A549 (cell line): ENCODE measurements around the gene CCDC43. TPM values are rescaled to one million over a fixed set of nuclear protein-coding genes. Genes with fewer than 3 reads are reported as not detected.

ENCODE experiments used
- ATAC-seq, 2 experiments: fragments of 200-7000 bp in 1 of 2; fragments of >200 bp in 1 of 2; cut with Nextera tagmentation in 1 of 2; cut with Tn5 transposase in 1 of 2; 3 replicates each; pipeline versions ENCODE4 v1.8.0 to v1.9.1; 2018 to 2020; ENCODE audit warnings: mild to moderate bottlenecking in 1 of 2, moderate library complexity in 1 of 2
- CTCF ChIA-PET: fragments of 300-600 bp; sonication (Branson Sonifier 250); formaldehyde crosslinking; extraction: SDS; loops from one replicate; lab custom pipeline; 2021; ENCODE audit warnings: antibody characterized with exemption, inconsistent platforms; lab: Yijun Ruan, JAX
- POLR2A ChIA-PET: fragments of 350-600 bp; formaldehyde crosslinking; extraction: SDS; loops from one replicate; lab custom pipeline; 2021; ENCODE audit warnings: antibody characterized with exemption, inconsistent platforms; lab: Yijun Ruan, JAX
- DNase-seq, 2 experiments: peaks; one replicate each; pipeline versions ENCODE4 v3.0.0 to v3.0.0-alpha.2; 2011 to 2016; ENCODE audit warnings: low read depth in 1 of 2, low spot score in 1 of 2
- FAIRE-seq: peaks from 2 replicates; lab custom pipeline; 2011; peaks lifted over from hg19 to GRCh38; lab: Jason Lieb, UNC
- H3K27ac ChIP-seq, 2 experiments: fragments of >200 bp; sonication (Bioruptor Twin); formaldehyde crosslinking; 3 replicates each; pipeline ENCODE4 v1.5.1; 2016 to 2017
- H3K4me1 ChIP-seq: fragments of >200 bp; sonication (Bioruptor Twin); formaldehyde crosslinking; 3 replicates; pipeline ENCODE4 v1.6.1; 2016
- H3K4me2 ChIP-seq: fragments of >200 bp; sonication (Bioruptor Twin); formaldehyde crosslinking; 3 replicates; pipeline ENCODE4 v1.6.1; 2016
- H3K4me3 ChIP-seq: fragments of >200 bp; sonication (Bioruptor Twin); formaldehyde crosslinking; 3 replicates; pipeline ENCODE4 v1.5.1; 2016
- H3K9me3 ChIP-seq: fragments of >200 bp; sonication (Bioruptor Twin); formaldehyde crosslinking; 3 replicates; pipeline ENCODE4 v1.6.1; 2016
- CBX2 ChIP-seq: fragments of 200-600 bp; sonication (generic); IDR thresholded peaks from 2 replicates; pipeline ENCODE4 v1.6.1; 2016; ENCODE audit warnings: low read depth, mild to moderate bottlenecking, borderline replicate concordance
- GATA3 ChIP-seq: IDR thresholded peaks from 2 replicates; pipeline ENCODE4 v1.6.1; 2012; ENCODE audit warnings: borderline replicate concordance
- HEYL ChIP-seq: fragments of 250-450 bp; sonication (Bioruptor Pico); IDR thresholded peaks from 2 replicates; pipeline ENCODE4 v1.8.0; 2021; ENCODE audit warnings: mild to moderate bottlenecking, moderate library complexity
- KDM5A ChIP-seq: fragments of 200-600 bp; sonication (generic); IDR thresholded peaks from 2 replicates; pipeline ENCODE4 v1.6.1; 2016; ENCODE audit warnings: antibody characterized with exemption, mild to moderate bottlenecking
- MAFK ChIP-seq: fragments of 450-650 bp; IDR thresholded peaks from 2 replicates; pipeline ENCODE4 v1.6.1; 2014; ENCODE audit not compliant: partially characterized antibody
- PHF8 ChIP-seq: fragments of 200-600 bp; sonication (generic); IDR thresholded peaks from 2 replicates; pipeline ENCODE4 v1.6.1; 2016; ENCODE audit warnings: low read depth, mild to moderate bottlenecking, antibody characterized with exemption, moderate library complexity, borderline replicate concordance
- SREBF2 ChIP-seq: fragments of 450-650 bp; IDR thresholded peaks from 2 replicates; pipeline ENCODE4 v1.6.1; 2014; ENCODE audit warnings: mild to moderate bottlenecking, moderate library complexity
- TFCP2L1 ChIP-seq: fragments of 250-450 bp; sonication (Bioruptor Pico); IDR thresholded peaks from 2 replicates; pipeline ENCODE4 v1.5.0; 2021; ENCODE audit warnings: mild to moderate bottlenecking
- WGBS: methylation state at CpG from one replicate; pipeline ENCODE4 v1.1.6; 2017; ENCODE audit errors: missing lambda C conversion rate; 5-methylcytosine and 5-hydroxymethylcytosine counted together
- polyA plus RNA-seq, 4 experiments: library from polyadenylated mRNA; depleted of rRNA in 3 of 4; stranded (reverse); fragments of >200 nt; fragmentation: RNase III in 1 of 4; extraction: RNeasy Plus Mini Kit Qiagen cat#74134 plus additional on column Dnase treatment in 1 of 4; gene quantifications; 2 replicates in 3 of 4; 3 replicates in 1 of 4; pipeline ENCODE4 v1.2.3, GENCODE V29; 2011 to 2017
- small RNA-seq, 6 experiments: library from RNA; depleted of rRNA; stranded (forward); fragments of <200 nt; gene quantifications; one replicate each; pipeline ENCODE3, GENCODE V24; 2012
- TF ChIP-seq, protein P1 (sequence below): fragments of 150-350 bp; IDR thresholded peaks from 2 replicates; pipeline ENCODE4 v1.6.1; 2014; ENCODE audit warnings: low read depth, mild to moderate bottlenecking, low read length

The CCDC43 gene
- polyA plus RNA-seq, 2 of the 4 experiments (the other 2 are of a cell fraction) = 34.3 to 37.3 TPM

DNA sequence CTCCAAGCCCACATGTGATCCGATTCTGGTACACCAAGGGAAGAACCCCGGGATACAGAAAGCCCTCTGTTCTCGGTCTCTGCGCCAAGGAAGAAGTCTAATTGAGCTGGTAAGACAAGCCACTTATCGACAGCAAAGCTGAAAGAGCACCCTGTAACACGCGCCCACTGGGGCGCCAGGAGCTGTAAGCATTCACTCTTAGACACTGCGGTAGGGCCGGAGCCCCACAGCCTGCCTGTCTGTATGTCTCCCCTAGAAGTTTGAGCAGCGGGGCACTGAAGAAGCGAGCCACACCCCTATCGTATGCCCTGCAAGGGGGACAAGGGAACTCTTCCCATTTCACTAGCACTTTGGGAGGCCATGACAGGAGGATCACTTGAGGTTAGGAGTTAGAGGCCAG, 60.3 kb downstream of the CCDC43 start (continued):
- TF ChIP-seq GATA3 = no peak
- TF ChIP-seq CBX2 = no peak
- TF ChIP-seq SREBF2 = no peak

DNA sequence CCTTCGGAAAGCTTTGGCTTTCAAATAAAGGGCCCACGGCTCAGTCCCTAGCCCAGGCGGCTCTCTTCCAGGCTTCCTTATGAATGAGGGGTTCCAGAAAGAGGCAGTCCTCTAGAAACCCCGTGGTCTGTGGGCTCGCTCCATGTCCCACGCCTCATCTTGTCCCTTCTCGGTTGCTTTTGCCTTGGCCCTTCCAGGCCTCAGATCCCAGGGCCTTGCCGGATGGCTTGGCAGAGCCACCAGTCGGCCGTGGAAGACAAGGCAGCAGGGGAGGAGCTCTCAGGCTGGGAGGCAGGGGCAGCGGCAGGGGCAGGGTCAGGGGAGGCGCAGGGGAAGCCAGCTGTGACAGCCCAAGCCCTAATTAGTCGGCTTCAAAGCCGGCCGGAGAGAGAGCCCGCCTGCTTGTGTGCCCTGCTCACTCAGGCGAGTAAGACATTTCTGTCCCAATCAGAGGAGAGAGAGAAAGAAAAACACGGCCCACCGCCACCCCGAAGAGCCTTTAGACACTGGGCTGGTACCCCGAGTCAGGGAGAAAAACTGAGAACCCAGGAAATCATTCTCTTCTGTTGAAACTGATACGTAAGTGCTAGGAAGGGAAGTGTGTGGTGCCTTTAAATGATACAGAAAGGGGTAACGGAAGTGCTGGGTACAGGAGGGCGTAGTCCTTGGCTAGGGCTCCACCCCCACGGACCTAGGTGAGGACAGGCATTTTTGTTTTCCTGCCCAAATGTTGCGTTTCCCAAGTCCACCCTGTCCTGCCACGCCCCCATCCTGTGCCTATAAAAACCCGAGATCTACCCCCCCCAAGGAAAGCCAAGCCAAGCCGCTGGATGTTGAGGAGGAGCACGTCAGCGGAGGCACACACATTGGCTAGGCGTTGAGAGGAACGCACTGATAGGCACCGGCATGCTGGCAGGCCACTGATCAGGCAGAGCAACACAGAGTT, 61.1 kb downstream of the CCDC43 start:
- DNase-seq (no peak), FAIRE-seq (no peak), ATAC-seq (no peak)
- POLR2A ChIA-PET = no interaction called here
- Histone ChIP-seq H3K27ac (peak overlapping the region in 1 of 2 experiments; percentile 52; a peak in 3 of 6 replicates), H3K9me3 (no peaks in the 10 kb centered on the region), H3K4me3 (no peak overlapping the region), H3K4me1 (no peaks in the 10 kb centered on the region), H3K4me2 (no peak overlapping the region)
- CTCF ChIA-PET = interaction anchor here (0.9 to 15.2 kb wide), 8 partner anchors 9 to 105 kb away, joined by 3 to 324 read pairs (median 4); partner anchors contain the start of gene MEIOC
- WGBS = 88% methylated on average over 34 of the region's 34 CpGs
- TF ChIP-seq HEYL (no peak), KDM5A (no peak), TFCP2L1 (CRISPR knock-in tag) (no peak), GATA3 (no peak), PHF8 (no peak)
- TF ChIP-seq, protein P1, sequence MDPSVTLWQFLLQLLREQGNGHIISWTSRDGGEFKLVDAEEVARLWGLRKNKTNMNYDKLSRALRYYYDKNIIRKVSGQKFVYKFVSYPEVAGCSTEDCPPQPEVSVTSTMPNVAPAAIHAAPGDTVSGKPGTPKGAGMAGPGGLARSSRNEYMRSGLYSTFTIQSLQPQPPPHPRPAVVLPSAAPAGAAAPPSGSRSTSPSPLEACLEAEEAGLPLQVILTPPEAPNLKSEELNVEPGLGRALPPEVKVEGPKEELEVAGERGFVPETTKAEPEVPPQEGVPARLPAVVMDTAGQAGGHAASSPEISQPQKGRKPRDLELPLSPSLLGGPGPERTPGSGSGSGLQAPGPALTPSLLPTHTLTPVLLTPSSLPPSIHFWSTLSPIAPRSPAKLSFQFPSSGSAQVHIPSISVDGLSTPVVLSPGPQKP = no peak

DNA sequence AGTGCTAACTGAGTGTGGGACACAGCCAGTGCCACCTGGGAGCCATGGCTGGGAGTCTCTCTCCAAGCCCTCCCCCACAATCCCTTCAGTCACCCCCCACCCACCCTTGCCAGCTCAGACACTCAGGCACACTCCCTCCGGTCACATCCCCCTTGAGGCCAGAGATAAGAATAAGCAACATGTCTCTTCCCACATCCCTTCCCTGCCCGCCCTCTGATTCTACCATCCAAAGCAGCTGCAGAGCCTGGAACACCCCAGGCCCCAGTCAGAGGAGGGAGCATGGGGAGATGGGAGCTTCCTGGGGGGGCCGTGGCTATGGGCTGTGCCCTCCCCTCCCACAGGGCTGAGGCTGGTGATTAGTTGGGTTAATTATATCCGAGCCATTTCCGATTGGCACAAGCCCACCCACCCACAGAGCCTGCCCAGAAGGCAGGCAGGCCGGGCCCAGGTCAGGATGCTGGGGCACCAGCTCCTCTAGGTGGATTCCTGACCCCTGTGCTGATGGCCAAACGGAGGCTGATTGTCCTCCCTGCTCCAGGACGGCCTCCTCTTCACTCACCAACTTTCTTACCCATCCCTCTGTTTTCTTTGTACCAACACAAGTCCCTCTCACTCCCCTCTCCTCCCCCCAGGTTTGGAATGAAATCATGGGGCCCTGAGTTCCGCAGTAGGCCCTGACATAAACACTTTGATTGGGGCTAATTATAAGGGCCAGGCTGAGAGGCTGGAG, 61.9 kb downstream of the CCDC43 start:
- FAIRE-seq (no peak), DNase-seq (no peak), ATAC-seq (peak; percentile 40 to 49; a peak in 4 of 6 replicates)
- WGBS = 82% methylated on average over 8 of the region's 9 CpGs
- peak overlapping the region in 1 of 2 experiments; percentile 52; a peak in 3 of 6 replicates for H3K27ac ChIP-seq
- H3K9me3 ChIP-seq = no peaks in the 10 kb centered on the region
- no peak overlapping the region for H3K4me2 ChIP-seq
- H3K4me3 ChIP-seq = no peak overlapping the region
- no peaks in the 10 kb centered on the region for H3K4me1 ChIP-seq
- ChIA-PET CTCF (interaction anchor here (0.7 to 15.2 kb wide), 9 partner anchors 10 to 105 kb away, joined by 3 to 324 read pairs (median 4); partner anchors contain the start of gene MEIOC), POLR2A (no interaction called here)
- no peak for TF ChIP-seq HEYL
- no peak for TF ChIP-seq MAFK
- TF ChIP-seq GATA3 = no peak
- TF ChIP-seq CBX2 = no peak

Small RNA genes within 50 kb of the gene (small RNA-seq; reads per million reads assigned to genes)
- gene RN7SL819P (0 reads per million in 6 experiments), gene SMCO4P1 (0 to 0.26 (median 0) reads per million in 6 experiments)

Other genes starting within 250 kb of the CCDC43 start
- 24.9 and 27.3 TPM in 2 replicates for gene GPATCH8, start 186.4 kb downstream of the CCDC43 start, polyA plus RNA-seq (2011; rRNA removed)
- gene GPATCH8, start 186.4 kb downstream of the CCDC43 start, polyA plus RNA-seq (2017; fragmentation: RNase III; extraction: RNeasy Plus Mini Kit Qiagen cat#74134 plus additional on column Dnase treatment) = 20.6 to 21.7 TPM (median 21.7 TPM) in 3 replicates
- gene FZD2, start 132.3 kb downstream of the CCDC43 start, polyA plus RNA-seq (2011; rRNA removed) = 25.8 and 26.9 TPM in 2 replicates
- 42.0 to 62.4 TPM (median 54.9 TPM) in 3 replicates for gene FZD2, start 132.3 kb downstream of the CCDC43 start, polyA plus RNA-seq (2017; fragmentation: RNase III; extraction: RNeasy Plus Mini Kit Qiagen cat#74134 plus additional on column Dnase treatment)
- 18.0 and 18.2 TPM in 2 replicates for gene MEIOC, start 33.3 kb downstream of the CCDC43 start, polyA plus RNA-seq (2011; rRNA removed)
- 5.9 to 7.2 TPM (median 6.9 TPM) in 3 replicates for gene MEIOC, start 33.3 kb downstream of the CCDC43 start, polyA plus RNA-seq (2017; fragmentation: RNase III; extraction: RNeasy Plus Mini Kit Qiagen cat#74134 plus additional on column Dnase treatment)
- gene DBF4B, start 18.9 kb upstream of the CCDC43 start, polyA plus RNA-seq (2011; rRNA removed) = 16.5 and 16.9 TPM in 2 replicates
- gene DBF4B, start 18.9 kb upstream of the CCDC43 start, polyA plus RNA-seq (2017; fragmentation: RNase III; extraction: RNeasy Plus Mini Kit Qiagen cat#74134 plus additional on column Dnase treatment) = 27.5 to 32.3 TPM (median 30.1 TPM) in 3 replicates
- gene ADAM11, start 69.2 kb upstream of the CCDC43 start, polyA plus RNA-seq (2011; rRNA removed) = 0.75 and 0.79 TPM in 2 replicates
- gene ADAM11, start 69.2 kb upstream of the CCDC43 start, polyA plus RNA-seq (2017; fragmentation: RNase III; extraction: RNeasy Plus Mini Kit Qiagen cat#74134 plus additional on column Dnase treatment) = 2.0 to 2.7 TPM (median 2.1 TPM) in 3 replicates
- gene GJC1, start 140.5 kb upstream of the CCDC43 start, polyA plus RNA-seq (2011; rRNA removed) = 22.1 and 30.4 TPM in 2 replicates
- gene GJC1, start 140.5 kb upstream of the CCDC43 start, polyA plus RNA-seq (2017; fragmentation: RNase III; extraction: RNeasy Plus Mini Kit Qiagen cat#74134 plus additional on column Dnase treatment) = 21.2 to 21.9 TPM (median 21.7 TPM) in 3 replicates
- gene HIGD1B, start 158.1 kb upstream of the CCDC43 start, polyA plus RNA-seq (2011; rRNA removed) = not detected in 2 replicates
- gene HIGD1B, start 158.1 kb upstream of the CCDC43 start, polyA plus RNA-seq (2017; fragmentation: RNase III; extraction: RNeasy Plus Mini Kit Qiagen cat#74134 plus additional on column Dnase treatment) = not detected in 3 replicates
- gene EFTUD2, start 209.7 kb upstream of the CCDC43 start, polyA plus RNA-seq (2011; rRNA removed) = 254 and 353 TPM in 2 replicates
- gene EFTUD2, start 209.7 kb upstream of the CCDC43 start, polyA plus RNA-seq (2017; fragmentation: RNase III; extraction: RNeasy Plus Mini Kit Qiagen cat#74134 plus additional on column Dnase treatment) = 216 to 251 TPM (median 224 TPM) in 3 replicates
- gene GFAP, start 225.7 kb upstream of the CCDC43 start, polyA plus RNA-seq (2011; rRNA removed) = 1.8 and 2.1 TPM in 2 replicates
- 1.2 to 1.5 TPM (median 1.4 TPM) in 3 replicates for gene GFAP, start 225.7 kb upstream of the CCDC43 start, polyA plus RNA-seq (2017; fragmentation: RNase III; extraction: RNeasy Plus Mini Kit Qiagen cat#74134 plus additional on column Dnase treatment)